LHCN-M2 (cell line): Measurements from ENCODE around the gene PPP1R14B. TPM values are rescaled to one million over a fixed set of nuclear protein-coding genes. Genes with fewer than 3 reads are reported as not detected.

Experiments
- DNase-seq: peaks from one replicate; pipeline ENCODE4 v3.0.0-alpha.2; 2012; ENCODE audit warnings: low read depth
- total RNA-seq: library from RNA; depleted of rRNA; stranded (reverse); fragments of >200 nt; gene quantifications from 2 replicates; pipeline ENCODE4 v1.2.3, GENCODE V29; 2014; rRNA removed

Gene PPP1R14B
- total RNA-seq, 1 experiment from 2014 or later = 696 TPM

GRCh38 chr11:64210301-64211020 is 36.3 kb downstream of the PPP1R14B start:
- no peak for DNase-seq

GRCh38 chr11:64209563-64209843 is 37.2 kb downstream of the PPP1R14B start:
- no peak for DNase-seq

GRCh38 chr11:64208796-64209562 is 37.8 kb downstream of the PPP1R14B start:
- DNase-seq = no peak

- DNase-seq = no peak
Measured at GRCh38 chr11:64208086-64208795, 38.5 kb downstream of the PPP1R14B start.

- DNase-seq = peak; percentile 92
Measured at GRCh38 chr11:64207256-64208085, 39.3 kb downstream of the PPP1R14B start.

GRCh38 chr11:64206457-64207255 is 40.1 kb downstream of the PPP1R14B start, which contains the start of gene FERMT3:
Gene FERMT3, plus strand, starts transcription at chr11:64206721. Its CDS starts 644 bp downstream, at chr11:64207365.
- no peak for DNase-seq

- DNase-seq = peak; percentile 97
Measured at GRCh38 chr11:64204464-64204989, 42.2 kb downstream of the PPP1R14B start.

GRCh38 chr11:64204080-64204440 is 42.7 kb downstream of the PPP1R14B start:
- DNase-seq = no peak

- DNase-seq = no peak
Measured at GRCh38 chr11:64203421-64204079, 43.2 kb downstream of the PPP1R14B start.

GRCh38 chr11:64202992-64203391 is 43.8 kb downstream of the PPP1R14B start:
- DNase-seq = no peak

GRCh38 chr11:64201543-64201942 is 45.2 kb downstream of the PPP1R14B start:
- DNase-seq = no peak

GRCh38 chr11:64198511-64198910 is 48.2 kb downstream of the PPP1R14B start:
- DNase-seq = no peak

GRCh38 chr11:64196626-64197025 is 50.1 kb downstream of the PPP1R14B start:
- DNase-seq = no peak

Other genes starting within 250 kb of the PPP1R14B start
- not detected in 2 replicates for gene FLRT1, start 211.0 kb downstream of the PPP1R14B start, total RNA-seq
- 38.0 and 40.8 TPM in 2 replicates for gene MACROD1, start 80.8 kb downstream of the PPP1R14B start, total RNA-seq
- 237 and 248 TPM in 2 replicates for gene STIP1, start 60.8 kb downstream of the PPP1R14B start, total RNA-seq
- gene FERMT3, start 40.2 kb downstream of the PPP1R14B start, total RNA-seq = 18.4 and 22.8 TPM in 2 replicates
- 65.0 and 72.5 TPM in 2 replicates for gene TRPT1, start 20.8 kb downstream of the PPP1R14B start, total RNA-seq
- gene NUDT22, start 20.7 kb downstream of the PPP1R14B start, total RNA-seq = 89.8 and 101 TPM in 2 replicates
- gene DNAJC4, start 16.4 kb downstream of the PPP1R14B start, total RNA-seq = 4.4 and 8.3 TPM in 2 replicates
- gene VEGFB, start 12.4 kb downstream of the PPP1R14B start, total RNA-seq = 50.2 and 56.9 TPM in 2 replicates
- 77.7 and 80.8 TPM in 2 replicates for gene FKBP2, start 5.8 kb downstream of the PPP1R14B start, total RNA-seq
- gene PLCB3, start 4.6 kb upstream of the PPP1R14B start, total RNA-seq = 92.5 and 100 TPM in 2 replicates
- 92.3 and 92.4 TPM in 2 replicates for gene BAD, start 37.7 kb upstream of the PPP1R14B start, total RNA-seq
- 24.9 and 26.8 TPM in 2 replicates for gene GPR137, start 38.9 kb upstream of the PPP1R14B start, total RNA-seq
- gene KCNK4, start 44.4 kb upstream of the PPP1R14B start, total RNA-seq = not detected in 2 replicates
- gene CATSPERZ, start 53.4 kb upstream of the PPP1R14B start, total RNA-seq = 0.29 TPM in 1 of 2 replicates, not detected in the other
- 58.2 and 59.8 TPM in 2 replicates for gene ESRRA, start 58.6 kb upstream of the PPP1R14B start, total RNA-seq
- gene TRMT112, start 70.6 kb upstream of the PPP1R14B start, total RNA-seq = 261 and 366 TPM in 2 replicates
- gene PRDX5, start 71.2 kb upstream of the PPP1R14B start, total RNA-seq = 215 and 240 TPM in 2 replicates
- gene CCDC88B, start 93.3 kb upstream of the PPP1R14B start, total RNA-seq = 0.63 and 0.71 TPM in 2 replicates
- gene RPS6KA4, start 112.2 kb upstream of the PPP1R14B start, total RNA-seq = 56.2 and 64.1 TPM in 2 replicates